Astrocyte (in vitro differentiated cells and primary cell): ENCODE measurements around the gene UGT1A1. TPM values are rescaled to one million over a fixed set of nuclear protein-coding genes. Genes with fewer than 3 reads are reported as not detected.
A peak's percentile ranks its signal among the peaks of the same experiment; 100 is the strongest.

Experiments used
- DNase-seq: peaks from one replicate; pipeline ENCODE4 v3.0.0-alpha.2; 2010; ENCODE audit warnings: low read depth
- FAIRE-seq: peaks from 2 replicates; lab custom pipeline; 2011; peaks lifted over from hg19 to GRCh38; lab: Jason Lieb, UNC
- H2AFZ ChIP-seq: 2 replicates; pipeline ENCODE4 v1.6.0; 2012; ENCODE audit warnings: low read depth, low read length, inconsistent platforms
- H3K27ac ChIP-seq: 2 replicates; pipeline ENCODE4 v1.5.1; 2011; ENCODE audit warnings: low read depth, low read length, inconsistent platforms
- H3K27me3 ChIP-seq: 2 replicates; pipeline ENCODE4 v1.6.0; 2011; ENCODE audit warnings: low read length, inconsistent platforms; ENCODE audit not compliant: insufficient read depth
- H3K36me3 ChIP-seq: 2 replicates; pipeline ENCODE4 v1.5.1; 2011; ENCODE audit warnings: low read length, inconsistent platforms; ENCODE audit not compliant: insufficient read depth
- H3K4me1 ChIP-seq: 2 replicates; pipeline ENCODE4 v1.5.1; 2011; ENCODE audit warnings: low read length, inconsistent platforms; ENCODE audit not compliant: insufficient read depth
- H3K4me2 ChIP-seq: 2 replicates; pipeline ENCODE4 v1.6.0; 2012; ENCODE audit warnings: low read length, inconsistent platforms
- H3K4me3 ChIP-seq: 2 replicates; pipeline ENCODE4 v1.5.1; 2011; ENCODE audit warnings: low read depth, mild to moderate bottlenecking, low read length, inconsistent platforms; ENCODE audit not compliant: insufficient read depth
- H3K79me2 ChIP-seq: 2 replicates; pipeline ENCODE4 v1.6.0; 2012; ENCODE audit warnings: mild to moderate bottlenecking, low read length, inconsistent platforms; ENCODE audit not compliant: insufficient read depth
- H3K9ac ChIP-seq: 2 replicates; pipeline ENCODE4 v1.6.0; 2012; ENCODE audit warnings: mild to moderate bottlenecking, low read length, inconsistent platforms
- H3K9me3 ChIP-seq: 2 replicates; pipeline ENCODE4 v1.5.1; 2012; ENCODE audit warnings: low read depth, mild to moderate bottlenecking, low read length, inconsistent platforms; ENCODE audit not compliant: insufficient read depth
- H4K20me1 ChIP-seq: 2 replicates; pipeline ENCODE4 v1.6.0; 2012; ENCODE audit warnings: low read length, inconsistent platforms; ENCODE audit not compliant: insufficient read depth
- H3K27ac Mint-ChIP-seq: one replicate; pipeline ENCODE4 v1.8.0; 2021; ENCODE audit warnings: mild to moderate bottlenecking, mixed read lengths; ENCODE audit not compliant: unreplicated experiment
- H3K27me3 Mint-ChIP-seq: one replicate; pipeline ENCODE4 v1.8.0; 2021; ENCODE audit warnings: low read depth, mixed read lengths; ENCODE audit not compliant: unreplicated experiment
- H3K36me3 Mint-ChIP-seq: one replicate; pipeline ENCODE4 v1.8.0; 2021; ENCODE audit warnings: low read depth, mixed read lengths; ENCODE audit not compliant: unreplicated experiment
- H3K4me1 Mint-ChIP-seq: one replicate; pipeline ENCODE4 v1.8.0; 2021; ENCODE audit warnings: low read depth, mixed read lengths; ENCODE audit not compliant: unreplicated experiment
- H3K4me3 Mint-ChIP-seq: one replicate; pipeline ENCODE4 v1.8.0; 2021; ENCODE audit warnings: mild to moderate bottlenecking, moderate library complexity, mixed read lengths; ENCODE audit not compliant: unreplicated experiment
- H3K9me3 Mint-ChIP-seq: one replicate; pipeline ENCODE4 v1.8.0; 2021; ENCODE audit warnings: mild to moderate bottlenecking, mixed read lengths; ENCODE audit not compliant: unreplicated experiment
- CTCF ChIP-seq: IDR thresholded peaks from 2 replicates; pipeline ENCODE4 v1.5.1; 2011; ENCODE audit warnings: low read depth, mild to moderate bottlenecking, inconsistent platforms, low read length, moderate library complexity; ENCODE audit not compliant: insufficient read depth
- EZH2 ChIP-seq: IDR thresholded peaks from 2 replicates; pipeline ENCODE4 v1.6.1; 2012; ENCODE audit warnings: mild to moderate bottlenecking, low read length, inconsistent platforms; ENCODE audit not compliant: insufficient read depth
- total RNA-seq: library from RNA; stranded (reverse); gene quantifications from 2 replicates; pipeline ENCODE4 v1.2.1, GENCODE V29; 2021

UGT1A1 gene
- total RNA-seq, 1 donor from 2014 or later, result not detected

GRCh38 chr2:233758849-233759248 lies 1.2 kb upstream of the UGT1A1 start:
- Mint-ChIP-seq H3K27ac (no peak overlapping the region), H3K4me1 (no peaks in the 10 kb centered on the region), H3K4me3 (no peak overlapping the region), H3K9me3 (no peaks in the 10 kb centered on the region), H3K27me3 (peaks cover 12% of the 10 kb centered on the region), H3K36me3 (no peaks in the 10 kb centered on the region)
- TF ChIP-seq CTCF (no peak), EZH2 (no peak)
- no peak overlapping the region for H2AFZ ChIP-seq
- peaks cover 2% of the 10 kb centered on the region for H3K4me1 ChIP-seq
- no peak for FAIRE-seq
- H3K9ac ChIP-seq, result no peak overlapping the region
- DNase-seq, result peak; percentile 33
- H3K36me3 ChIP-seq, result no peaks in the 10 kb centered on the region
- no peak overlapping the region for H3K4me2 ChIP-seq
- no peaks in the 10 kb centered on the region for H3K79me2 ChIP-seq
- no peak overlapping the region for H3K4me3 ChIP-seq
- H3K9me3 ChIP-seq, result no peaks in the 10 kb centered on the region
- peaks cover 3% of the 10 kb centered on the region for H3K27me3 ChIP-seq
- H3K27ac ChIP-seq, result no peak overlapping the region
- no peaks in the 10 kb centered on the region for H4K20me1 ChIP-seq

- FAIRE-seq (no peak), DNase-seq (peak; percentile 52)
- Histone ChIP-seq H3K36me3 (no peaks in the 10 kb centered on the region), H3K4me3 (no peak overlapping the region), H3K79me2 (no peaks in the 10 kb centered on the region), H4K20me1 (no peaks in the 10 kb centered on the region), H3K4me2 (no peak overlapping the region), H3K27me3 (peaks cover 3% of the 10 kb centered on the region), H2AFZ (no peak overlapping the region), H3K27ac (no peak overlapping the region), H3K9me3 (no peaks in the 10 kb centered on the region), H3K9ac (no peak overlapping the region), H3K4me1 (peaks cover 12% of the 10 kb centered on the region)
- H3K36me3 Mint-ChIP-seq, result no peaks in the 10 kb centered on the region
- H3K4me3 Mint-ChIP-seq, result no peak overlapping the region
- TF ChIP-seq EZH2, result no peak
- TF ChIP-seq CTCF, result no peak
- peaks cover 6% of the 10 kb centered on the region for H3K4me1 Mint-ChIP-seq
- H3K9me3 Mint-ChIP-seq, result no peaks in the 10 kb centered on the region
- no peak overlapping the region for H3K27ac Mint-ChIP-seq
- peaks cover 9% of the 10 kb centered on the region for H3K27me3 Mint-ChIP-seq
Measured at GRCh38 chr2:233761040-233761769, 1.1 kb downstream of the UGT1A1 start.

GRCh38 chr2:233764264-233764663 lies 4.2 kb downstream of the UGT1A1 start:
- Histone ChIP-seq H3K4me2 (peak overlapping the region; percentile 66), H3K9me3 (no peaks in the 10 kb centered on the region), H3K4me3 (no peak overlapping the region), H3K27ac (no peak overlapping the region), H3K36me3 (no peaks in the 10 kb centered on the region), H2AFZ (no peak overlapping the region), H4K20me1 (no peaks in the 10 kb centered on the region), H3K27me3 (no peaks in the 10 kb centered on the region), H3K9ac (no peak overlapping the region), H3K79me2 (no peaks in the 10 kb centered on the region), H3K4me1 (peaks cover 12% of the 10 kb centered on the region)
- H3K36me3 Mint-ChIP-seq, result no peaks in the 10 kb centered on the region
- TF ChIP-seq EZH2, result no peak
- TF ChIP-seq CTCF, result no peak
- H3K27ac Mint-ChIP-seq, result no peak overlapping the region
- peaks cover 6% of the 10 kb centered on the region for H3K4me1 Mint-ChIP-seq
- DNase-seq (peak; percentile 78), FAIRE-seq (peak; percentile 63)
- H3K9me3 Mint-ChIP-seq, result no peaks in the 10 kb centered on the region
- no peak overlapping the region for H3K4me3 Mint-ChIP-seq
- peaks cover 2% of the 10 kb centered on the region for H3K27me3 Mint-ChIP-seq
